Calu3 (cell line): ENCODE measurements around the gene ADAMTSL3. TPM values are rescaled to one million over a fixed set of nuclear protein-coding genes. Genes with fewer than 3 reads are reported as not detected.

ENCODE experiments used
- BruUV-seq: library from RNA; stranded (reverse); fragments of 400-500 nt; replicated peaks from 2 replicates; lab custom pipeline; 2021; lab: Mats Ljungman, UMichigan
- CTCF ChIA-PET: fragments of 300-600 bp; sonication (Branson Sonifier 250); formaldehyde crosslinking; loops from one replicate; lab custom pipeline; 2022; ENCODE audit warnings: antibody characterized with exemption; lab: Charles Lee
- DNase-seq: peaks from one replicate; pipeline ENCODE4 v3.0.0; 2022
- H3K27ac Mint-ChIP-seq: one replicate; pipeline ENCODE4 v1.8.0; 2022; ENCODE audit warnings: mixed read lengths; ENCODE audit not compliant: unreplicated experiment
- H3K27me3 Mint-ChIP-seq: one replicate; pipeline ENCODE4 v1.8.0; 2022; ENCODE audit warnings: mixed read lengths; ENCODE audit not compliant: unreplicated experiment
- H3K36me3 Mint-ChIP-seq: one replicate; pipeline ENCODE4 v1.8.0; 2022; ENCODE audit warnings: mild to moderate bottlenecking, moderate library complexity, mixed read lengths; ENCODE audit not compliant: insufficient read depth, unreplicated experiment
- H3K4me1 Mint-ChIP-seq: one replicate; pipeline ENCODE4 v1.8.0; 2022; ENCODE audit warnings: mild to moderate bottlenecking, low read depth, mixed read lengths; ENCODE audit not compliant: unreplicated experiment
- H3K4me3 Mint-ChIP-seq: one replicate; pipeline ENCODE4 v1.8.0; 2022; ENCODE audit warnings: mild to moderate bottlenecking, low read depth, moderate library complexity, mixed read lengths; ENCODE audit not compliant: unreplicated experiment
- H3K9me3 Mint-ChIP-seq: one replicate; pipeline ENCODE4 v1.8.0; 2022; ENCODE audit warnings: low read depth, mixed read lengths; ENCODE audit not compliant: unreplicated experiment
- CTCF ChIP-seq: fragments of 200-600 bp; IDR thresholded peaks from one replicate; pipeline ENCODE4 v1.8.0; 2022; ENCODE audit warnings: antibody characterized with exemption; ENCODE audit not compliant: unreplicated experiment
- intact Hi-C: fragments of 100-400 bp; cut with micrococcal nuclease; formaldehyde crosslinking; loops from one replicate; pipeline ENCODE4 v1.10.0; 2022; ENCODE audit not compliant: unreplicated experiment
- total RNA-seq: library from RNA; stranded (reverse); gene quantifications from 2 replicates; pipeline ENCODE4 v1.2.3, GENCODE V29; 2022

The ADAMTSL3 gene
- total RNA-seq, 1 experiment from 2014 or later = 2.4 TPM

- Mint-ChIP-seq H3K36me3 (no peaks in the 10 kb centered on the region), H3K4me3 (no peak overlapping the region), H3K9me3 (no peaks in the 10 kb centered on the region), H3K27me3 (no peaks in the 10 kb centered on the region), H3K27ac (no peak overlapping the region), H3K4me1 (no peaks in the 10 kb centered on the region)
- BruUV-seq = no TSS peak
- intact Hi-C loops = no loop called here
- no peak for TF ChIP-seq CTCF
- DNase-seq = no peak
- CTCF ChIA-PET = no interaction called here
Observed at GRCh38 chr15:83890587-83890986, 236.7 kb downstream of the ADAMTSL3 start.

- H3K27ac Mint-ChIP-seq = no peak overlapping the region
- no peak for DNase-seq
- intact Hi-C loops = no loop called here
- H3K4me3 Mint-ChIP-seq = no peak overlapping the region
- no TSS peak for BruUV-seq
- H3K27me3 Mint-ChIP-seq = no peaks in the 10 kb centered on the region
- no peak for TF ChIP-seq CTCF
- no peaks in the 10 kb centered on the region for H3K36me3 Mint-ChIP-seq
- CTCF ChIA-PET = no interaction called here
- no peaks in the 10 kb centered on the region for H3K9me3 Mint-ChIP-seq
- no peaks in the 10 kb centered on the region for H3K4me1 Mint-ChIP-seq
Observed at GRCh38 chr15:83892498-83892897, 238.6 kb downstream of the ADAMTSL3 start.

GRCh38 chr15:83893308-83893707 lies 239.4 kb downstream of the ADAMTSL3 start:
- Mint-ChIP-seq H3K4me1 (no peaks in the 10 kb centered on the region), H3K27ac (no peak overlapping the region), H3K27me3 (no peaks in the 10 kb centered on the region), H3K4me3 (no peak overlapping the region), H3K9me3 (no peaks in the 10 kb centered on the region), H3K36me3 (no peaks in the 10 kb centered on the region)
- no TSS peak for BruUV-seq
- intact Hi-C loops = no loop called here
- no peak for TF ChIP-seq CTCF
- DNase-seq = no peak
- CTCF ChIA-PET = no interaction called here

- DNase-seq = no peak
- Mint-ChIP-seq H3K36me3 (no peaks in the 10 kb centered on the region), H3K9me3 (peaks cover 3% of the 10 kb centered on the region), H3K4me1 (no peaks in the 10 kb centered on the region), H3K27me3 (peaks cover 20% of the 10 kb centered on the region), H3K4me3 (no peak overlapping the region), H3K27ac (no peak overlapping the region)
- TF ChIP-seq CTCF = no peak
- CTCF ChIA-PET = no interaction called here
- intact Hi-C loops = no loop called here
- no TSS peak for BruUV-seq
Observed at GRCh38 chr15:83897037-83897436, 243.1 kb downstream of the ADAMTSL3 start.
